ENCODE measurements around the gene NTNG1. TPM values are rescaled to one million over a fixed set of nuclear protein-coding genes. Genes with fewer than 3 reads are reported as not detected.

NTNG1 gene
- total and polyA plus RNA-seq, 2 of the 13 experiments (the other 11 are each of a cell fraction or from before 2014, with no cell fraction given) = not detected

- TF ChIP-seq ATF4 (CRISPR knock-in tag; IDR thresholded peaks at IDR 0.05) = no peak
- TF ChIP-seq TEAD2 (CRISPR knock-in tag; IDR thresholded peaks at IDR 0.05) = no peak
- TF ChIP-seq YEATS2 (CRISPR knock-in tag; IDR thresholded peaks at IDR 0.05; ENCODE audit: borderline replicate concordance) = no peak
- TF ChIP-seq ZNF879 (CRISPR knock-in tag; IDR thresholded peaks at IDR 0.05) = no peak
- TF ChIP-seq ZNF496 (CRISPR knock-in tag; IDR thresholded peaks at IDR 0.05; ENCODE audit: insufficient replicate concordance) = no peak
- no peak for TF ChIP-seq FOSL2 (CRISPR knock-in tag; IDR thresholded peaks at IDR 0.05)
Measured at GRCh38 chr1:107514841-107515240, 374.0 kb downstream of the NTNG1 start (continued).

GRCh38 chr1:107515702-107516101, 374.9 kb downstream of the NTNG1 start:
- Histone ChIP-seq H3K4me2 (ENCODE audit: low read depth, low read length) (no peak overlapping the region), H3K4me3 (replicated peaks in 1 of 3; ENCODE audit: insufficient read depth in 1 of 3, low read depth in 2 of 3, low read length in 3 of 3) (no peak overlapping the region), H3K9me3 (ENCODE audit: low read length) (peaks cover 7% of the 10 kb centered on the region), H3K27me3 (ENCODE audit: control insufficient read depth in 1 of 2, insufficient read depth in 2 of 2, low read length in 2 of 2) (no peaks in the 10 kb centered on the region), H3K4me1 (ENCODE audit: insufficient read depth, low read length) (peaks cover 12% of the 10 kb centered on the region), H2AFZ (ENCODE audit: low read length) (no peak overlapping the region), H3K36me3 (replicated peaks in 1 of 2; ENCODE audit: control insufficient read depth in 1 of 2, insufficient read depth in 2 of 2, low read length in 2 of 2) (no peaks in the 10 kb centered on the region), H3K79me2 (ENCODE audit: insufficient read depth, low read length) (no peaks in the 10 kb centered on the region), H3K9ac (ENCODE audit: insufficient read depth, low read depth, low read length) (no peak overlapping the region), H3K27ac (ENCODE audit: extremely low read length, insufficient read depth, low read length) (no peak overlapping the region), H4K20me1 (ENCODE audit: insufficient read depth, low read length) (no peaks in the 10 kb centered on the region)
- ChIA-PET POLR2A (no interaction called here), CTCF (ENCODE audit: low intra/inter-chr PET ratio, low total read pairs) (no interaction called here)
- no TSS peak for BruUV-seq (replicated peaks)
- 21% methylated on average over 2 of the region's 3 CpGs for WGBS (ENCODE audit: low lambda C conversion rate)
- FAIRE-seq (no peak), DNase-seq (ENCODE audit: low spot score) (no peak), ATAC-seq (no peak)
- in situ Hi-C loops (cut with HindIII; ENCODE audit: extremely low pct_ligation_motif_present, low pct_unique_long_range_greater_than_20kb) = no loop called here
- no peak for TF ChIP-seq TP53 (CRISPR knock-in tag; conservative IDR thresholded peaks at IDR 0.05)
- no peak for TF ChIP-seq HNF4A (CRISPR knock-in tag; IDR thresholded peaks at IDR 0.05)
- no peak for TF ChIP-seq U2AF2 (IDR thresholded peaks at IDR 0.05; ENCODE audit: low read depth, low read length)
- TF ChIP-seq ZNF574 (CRISPR knock-in tag; IDR thresholded peaks at IDR 0.05) = no peak
- TF ChIP-seq SPEN (CRISPR knock-in tag; IDR thresholded peaks at IDR 0.05; ENCODE audit: low read depth) = no peak
- no peak for TF ChIP-seq GFI1 (CRISPR knock-in tag; IDR thresholded peaks at IDR 0.05; ENCODE audit: borderline replicate concordance)
- TF ChIP-seq ZNF292 (CRISPR knock-in tag; IDR thresholded peaks at IDR 0.05; ENCODE audit: borderline replicate concordance, low read depth) = no peak
- no peak for TF ChIP-seq STAT5B (CRISPR knock-in tag; IDR thresholded peaks at IDR 0.05)
- no peak for TF ChIP-seq ZNF776 (CRISPR knock-in tag; IDR thresholded peaks at IDR 0.05)
- intact Hi-C loops (cut with micrococcal nuclease; ENCODE audit: unreplicated experiment) = no loop called here
